Activated CD8-positive, alpha-beta T cell treated with anti-CD3 and anti-CD28 coated beads for 36 hours (primary cell): Measurements from ENCODE around the gene ZIC5. TPM values are rescaled to one million over a fixed set of nuclear protein-coding genes. Genes with fewer than 3 reads are reported as not detected.
"Not testable (repeated sequence)": the region's sequence is repeated elsewhere in the genome, so short reads cannot be mapped to it uniquely, and the experiment has no call there.

ENCODE experiments used
- ATAC-seq: fragments of 200-7000 bp; cut with Tn5 transposase; one replicate; pipeline ENCODE4 v1.10.0; 2021; ENCODE audit warnings: mild to moderate bottlenecking, moderate library complexity
- CTCF ChIA-PET: fragments of 350-600 bp; sonication (Branson Sonifier 250); formaldehyde crosslinking; loops from one replicate; lab custom pipeline; 2021; ENCODE audit warnings: antibody characterized with exemption; lab: Charles Lee
- POLR2A ChIA-PET: fragments of 350-600 bp; sonication (Branson Sonifier 250); formaldehyde crosslinking; loops from one replicate; lab custom pipeline; 2021; ENCODE audit warnings: antibody characterized with exemption; lab: Charles Lee
- DNase-seq: peaks from one replicate; pipeline ENCODE4 v3.0.0-alpha.2; 2020
- H3K27ac Mint-ChIP-seq: one replicate; pipeline ENCODE4 v1.8.0; 2021; ENCODE audit warnings: mild to moderate bottlenecking, mixed read lengths
- H3K27me3 Mint-ChIP-seq: one replicate; pipeline ENCODE4 v1.8.0; 2021; ENCODE audit warnings: mixed read lengths
- H3K36me3 Mint-ChIP-seq: one replicate; pipeline ENCODE4 v1.8.0; 2021; ENCODE audit warnings: low read depth, mixed read lengths
- H3K4me1 Mint-ChIP-seq: one replicate; pipeline ENCODE4 v1.8.0; 2021; ENCODE audit warnings: low read depth, mixed read lengths
- H3K4me3 Mint-ChIP-seq: one replicate; pipeline ENCODE4 v1.8.0; 2021; ENCODE audit warnings: mild to moderate bottlenecking, moderate library complexity, mixed read lengths
- H3K9me3 Mint-ChIP-seq: one replicate; pipeline ENCODE4 v1.8.0; 2021; ENCODE audit warnings: mixed read lengths
- intact Hi-C: fragments of 100-400 bp; cut with micrococcal nuclease; formaldehyde crosslinking; loops from one replicate; pipeline ENCODE4 v1.10.0; 2022
- total RNA-seq, 2 experiments: library from RNA; stranded (reverse); gene quantifications; one replicate each; pipeline ENCODE4 v1.2.3, GENCODE V29; 2021
- TF ChIP-seq, protein P1 (sequence below): fragments of 200-600 bp; IDR thresholded peaks from one replicate; pipeline ENCODE4 v1.8.0; 2022; ENCODE audit warnings: antibody characterized with exemption, mild to moderate bottlenecking

The ZIC5 gene
- total RNA-seq, 2 experiments from 2014 or later = not detected

DNA sequence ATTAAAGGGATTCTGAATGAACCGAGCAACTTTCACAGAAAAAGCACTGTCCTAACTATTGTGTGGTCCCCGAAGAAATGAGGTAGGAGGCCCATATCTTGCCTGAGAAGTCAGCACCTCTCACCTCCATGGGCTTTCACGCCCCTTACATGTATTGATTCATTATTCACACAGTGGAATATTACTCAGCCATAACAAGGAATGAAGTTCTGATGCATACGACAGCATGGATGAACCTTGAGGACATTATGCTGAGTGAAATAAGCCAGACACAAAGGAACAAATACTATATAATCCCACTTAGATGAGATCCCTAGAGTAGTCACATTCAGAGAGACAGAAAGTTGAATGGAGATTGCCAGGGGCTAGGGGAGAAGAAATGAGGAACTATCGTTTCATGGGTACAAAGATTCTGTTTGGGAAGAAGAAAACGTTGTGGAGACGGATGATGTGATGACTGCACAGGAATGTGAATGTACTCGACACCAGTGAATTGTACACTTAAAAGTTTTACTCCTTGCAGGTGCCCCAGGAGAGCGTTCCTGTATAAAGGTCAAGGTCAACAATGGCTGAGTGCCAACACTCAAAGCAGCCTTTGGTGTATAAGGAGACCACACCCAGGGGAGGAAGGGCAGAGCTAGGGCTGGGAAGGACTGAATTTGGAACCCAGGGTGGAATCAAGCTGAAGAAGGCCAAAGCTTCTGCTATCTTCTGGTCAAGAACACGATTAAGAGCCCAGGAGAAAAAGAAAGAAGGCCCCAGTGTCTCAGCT, 22.5 kb downstream of the ZIC5 start:
- ChIA-PET POLR2A (no interaction called here), CTCF (no interaction called here)
- intact Hi-C loops = no loop called here
- H3K9me3 Mint-ChIP-seq = no peaks in the 10 kb centered on the region
- DNase-seq = no peak
- no peaks in the 10 kb centered on the region for H3K36me3 Mint-ChIP-seq
- TF ChIP-seq, protein P1, sequence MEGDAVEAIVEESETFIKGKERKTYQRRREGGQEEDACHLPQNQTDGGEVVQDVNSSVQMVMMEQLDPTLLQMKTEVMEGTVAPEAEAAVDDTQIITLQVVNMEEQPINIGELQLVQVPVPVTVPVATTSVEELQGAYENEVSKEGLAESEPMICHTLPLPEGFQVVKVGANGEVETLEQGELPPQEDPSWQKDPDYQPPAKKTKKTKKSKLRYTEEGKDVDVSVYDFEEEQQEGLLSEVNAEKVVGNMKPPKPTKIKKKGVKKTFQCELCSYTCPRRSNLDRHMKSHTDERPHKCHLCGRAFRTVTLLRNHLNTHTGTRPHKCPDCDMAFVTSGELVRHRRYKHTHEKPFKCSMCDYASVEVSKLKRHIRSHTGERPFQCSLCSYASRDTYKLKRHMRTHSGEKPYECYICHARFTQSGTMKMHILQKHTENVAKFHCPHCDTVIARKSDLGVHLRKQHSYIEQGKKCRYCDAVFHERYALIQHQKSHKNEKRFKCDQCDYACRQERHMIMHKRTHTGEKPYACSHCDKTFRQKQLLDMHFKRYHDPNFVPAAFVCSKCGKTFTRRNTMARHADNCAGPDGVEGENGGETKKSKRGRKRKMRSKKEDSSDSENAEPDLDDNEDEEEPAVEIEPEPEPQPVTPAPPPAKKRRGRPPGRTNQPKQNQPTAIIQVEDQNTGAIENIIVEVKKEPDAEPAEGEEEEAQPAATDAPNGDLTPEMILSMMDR = no peak
- no peak overlapping the region for H3K4me3 Mint-ChIP-seq
- peaks cover 46% of the 10 kb centered on the region for H3K27me3 Mint-ChIP-seq
- ATAC-seq = no peak
- H3K4me1 Mint-ChIP-seq = no peaks in the 10 kb centered on the region
- H3K27ac Mint-ChIP-seq = no peak overlapping the region

DNA sequence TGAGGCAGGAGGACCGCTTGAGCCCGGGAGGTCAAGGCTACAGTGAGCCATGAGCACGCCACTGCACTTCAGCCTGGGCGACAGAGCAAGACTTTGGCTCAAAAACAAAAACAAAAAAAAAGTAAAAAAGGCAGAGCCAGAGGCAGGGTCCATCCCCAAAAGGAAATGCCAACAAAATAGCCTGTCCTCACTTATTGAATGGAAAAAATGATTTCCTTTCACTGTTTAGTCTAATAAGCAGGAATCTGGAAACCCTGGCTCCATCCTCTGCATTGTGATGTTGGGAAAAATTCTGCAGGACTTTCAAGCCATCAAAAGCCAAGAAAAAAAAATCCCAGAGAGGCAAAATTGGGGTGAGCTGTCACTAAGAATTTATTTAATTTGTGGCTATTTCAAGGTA, 23.2 kb downstream of the ZIC5 start:
- Mint-ChIP-seq H3K9me3 (no peaks in the 10 kb centered on the region), H3K4me3 (no peak overlapping the region), H3K4me1 (no peaks in the 10 kb centered on the region), H3K27me3 (peaks cover 46% of the 10 kb centered on the region), H3K27ac (no peak overlapping the region), H3K36me3 (no peaks in the 10 kb centered on the region)
- ChIA-PET CTCF (no interaction called here), POLR2A (interaction anchor here (0.6 kb wide), 1 partner anchor 555 kb away, joined by 3 read pairs; no protein-coding TSS in a partner anchor)
- DNase-seq = no peak
- intact Hi-C loops = no loop called here
- TF ChIP-seq, protein P1 = no peak
- ATAC-seq = no peak

DNA sequence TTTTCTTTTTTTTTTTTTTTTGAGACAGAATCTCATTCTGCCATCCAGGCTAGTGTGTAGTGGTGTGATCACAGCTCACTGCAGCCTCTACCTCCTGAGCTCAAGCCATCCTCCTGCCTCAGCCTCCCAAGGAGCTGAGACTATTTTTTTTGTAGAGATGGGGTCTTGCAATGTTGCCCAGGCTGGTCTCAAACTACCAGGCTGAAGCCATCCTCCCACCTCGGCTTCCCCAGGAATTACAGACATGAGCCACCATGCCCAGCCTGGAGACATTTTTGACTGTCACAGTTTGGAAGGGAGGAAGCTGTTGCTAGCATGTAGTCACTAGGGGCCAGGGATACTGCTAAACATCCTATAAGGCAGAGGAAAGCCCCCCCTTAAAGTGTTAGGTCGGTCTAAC, 23.9 kb downstream of the ZIC5 start:
- POLR2A ChIA-PET = no interaction called here
- Mint-ChIP-seq H3K27me3 (peaks cover 43% of the 10 kb centered on the region), H3K36me3 (no peaks in the 10 kb centered on the region), H3K27ac (no peak overlapping the region), H3K9me3 (no peaks in the 10 kb centered on the region), H3K4me1 (no peaks in the 10 kb centered on the region), H3K4me3 (no peak overlapping the region)
- TF ChIP-seq, protein P1 = no peak
- CTCF ChIA-PET = no interaction called here
- ATAC-seq (no peak), DNase-seq (no peak)
- intact Hi-C loops = no loop called here

DNA sequence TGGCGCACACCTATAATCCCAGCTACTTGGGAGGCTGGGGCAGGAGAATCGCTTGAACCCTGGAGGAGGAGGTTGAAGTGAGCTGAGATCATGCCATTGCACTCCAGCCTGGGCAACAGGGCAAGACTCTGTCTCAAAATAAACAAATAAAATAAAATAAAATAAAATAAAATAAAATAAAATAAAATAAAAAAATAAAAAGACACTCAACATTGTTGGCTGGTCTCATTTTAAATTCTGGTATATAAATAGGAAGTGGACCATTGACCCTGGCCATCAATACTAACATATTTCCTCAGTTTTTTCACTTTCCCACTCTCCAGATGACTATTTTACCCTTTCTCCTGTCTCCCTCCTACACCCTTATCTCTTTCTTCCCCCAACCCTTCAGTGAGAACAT, 26.1 kb downstream of the ZIC5 start:
- intact Hi-C loops, H3K27ac Mint-ChIP-seq, ATAC-seq, DNase-seq, H3K9me3 Mint-ChIP-seq, POLR2A ChIA-PET, H3K4me3 Mint-ChIP-seq, CTCF ChIA-PET, H3K4me1 Mint-ChIP-seq, H3K36me3 Mint-ChIP-seq: not testable (repeated sequence)
- peaks cover 37% of the 10 kb centered on the region for H3K27me3 Mint-ChIP-seq

DNA sequence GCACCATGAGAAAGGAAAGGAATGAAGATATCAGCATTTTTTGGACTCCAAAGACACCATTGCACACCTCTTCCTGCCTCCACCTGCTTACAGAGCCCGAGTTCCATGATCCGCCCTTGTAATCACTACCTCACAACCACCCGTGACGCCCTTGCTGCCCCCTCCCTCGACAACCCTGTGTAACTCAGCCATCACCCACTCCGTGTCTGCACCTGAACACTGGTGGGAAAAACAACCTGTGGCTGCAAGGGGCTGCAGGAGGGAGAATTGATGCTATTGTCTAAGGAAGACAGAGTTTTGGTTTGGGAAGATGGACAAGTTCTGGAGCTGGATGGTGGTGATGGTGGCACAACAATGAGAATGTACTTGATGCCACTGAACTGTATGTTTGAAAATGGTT, 27.0 kb downstream of the ZIC5 start:
- peaks cover 32% of the 10 kb centered on the region for H3K27me3 Mint-ChIP-seq
- no peaks in the 10 kb centered on the region for H3K9me3 Mint-ChIP-seq
- H3K4me3 Mint-ChIP-seq = no peak overlapping the region

More for the DNA sequence above, 27.0 kb downstream of the ZIC5 start:
- POLR2A ChIA-PET = no interaction called here
- Mint-ChIP-seq H3K4me1 (no peaks in the 10 kb centered on the region), H3K36me3 (no peaks in the 10 kb centered on the region), H3K27ac (no peak overlapping the region)
- DNase-seq (no peak), ATAC-seq (no peak)
- TF ChIP-seq, protein P1 = no peak
- CTCF ChIA-PET = no interaction called here
- intact Hi-C loops = no loop called here
